Measurements from ENCODE around the gene FAM209B. TPM values are rescaled to one million over a fixed set of nuclear protein-coding genes. Genes with fewer than 3 reads are reported as not detected.

FAM209B gene
- total RNA-seq, 4 donors from 2014 or later = 1.9 TPM; not detected in 3

DNA sequence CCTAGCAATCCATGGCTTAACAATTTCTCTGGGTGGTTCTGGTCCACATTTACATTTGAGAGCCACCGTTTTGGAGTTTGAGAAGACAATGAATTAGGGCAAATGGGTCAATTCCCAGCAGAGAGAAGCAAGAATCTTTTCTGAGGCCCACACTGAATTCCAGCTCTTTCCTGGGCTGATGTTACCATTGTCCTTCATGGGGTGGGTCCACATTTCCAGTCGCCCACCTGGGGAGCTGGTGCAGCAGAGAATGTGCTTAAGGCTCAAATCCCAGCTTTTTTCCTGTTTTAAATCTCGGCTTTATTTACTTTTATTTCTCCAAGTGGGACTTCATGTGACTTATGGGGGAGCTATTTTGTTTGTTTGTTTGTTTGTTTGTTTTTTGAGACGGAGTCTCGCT lies 51.9 kb downstream of the FAM209B start:
- Histone ChIP-seq H3K9me3 (no peaks in the 10 kb centered on the region), H3K27ac (no peak overlapping the region), H3K27me3 (no peaks in the 10 kb centered on the region), H3K4me1 (no peaks in the 10 kb centered on the region), H3K36me3 (no peaks in the 10 kb centered on the region), H3K4me3 (no peak overlapping the region)
- intact Hi-C loops (cut with DNase I; ENCODE audit: low total_unique reads) = no loop called here
- DNase-seq = no peak
- in situ Hi-C loops (cut with MboI; ENCODE audit: low pct_ligation_motif_present in 1 of 4, low pct_unique_long_range_greater_than_20kb in 1 of 4, low sequenced_read_pairs in 3 of 4) = no loop called here
- 78 to 80% methylated on average over 4 to 5 of the region's 5 CpGs for WGBS, 2 donors (ENCODE audit: low coverage in 1 of 2)
- TF ChIP-seq POLR2A (IDR thresholded peaks at IDR 0.05) (no peak), EP300 (IDR thresholded peaks at IDR 0.05; ENCODE audit: low read depth) (no peak)

Other genes starting within 250 kb of the FAM209B start
- 10 to 100 TPM; 15.3 to 30.7 (median 25.5) TPM for gene FAM210B, start 174.3 kb upstream of the FAM209B start, total RNA-seq
- gene AURKA, start 141.0 kb upstream of the FAM209B start, total RNA-seq = 10 to 100 TPM in 1 of 4 donors, 1 to 10 TPM in 2, under 1 TPM in 1; 0.75 to 12.4 (median 4.9) TPM
- 10 to 100 TPM in 2 of 4 donors, 1 to 10 TPM in 2; 5.2 to 21.8 (median 14.2) TPM for gene CSTF1, start 140.6 kb upstream of the FAM209B start, total RNA-seq
- gene CASS4, start 121.0 kb upstream of the FAM209B start, total RNA-seq = 1 to 10 TPM in 3 of 4 donors, not detected in 1; 1.1 to 1.4 (median 1.1) TPM
- 100 to 1,000 TPM in 1 of 4 donors, 10 to 100 TPM in 3; 49.5 to 130 (median 50.5) TPM for gene RTF2, start 64.6 kb upstream of the FAM209B start, total RNA-seq
- gene FAM209A, start 8.5 kb upstream of the FAM209B start, total RNA-seq = not detected
- gene TFAP2C, start 96.1 kb downstream of the FAM209B start, total RNA-seq = 1 to 10 TPM in 2 of 4 donors, under 1 TPM in 2; 0.82 to 9.0 (median 2.3) TPM

Data from transverse colon (tissue), 4 donors.